ENCODE measurements around the gene AP1B1.

- TF ChIP-seq CTCF (conservative IDR thresholded peaks at IDR 0.05; ENCODE audit: low read depth, low read length) (no peak), USF2 (IDR thresholded peaks at IDR 0.05; ENCODE audit: low read depth, low read length) (no peak), RCOR1 (IDR thresholded peaks at IDR 0.05; ENCODE audit: insufficient replicate concordance, low read length) (no peak), FOS (IDR thresholded peaks at IDR 0.05; ENCODE audit: low read depth, low read length) (no peak), CEBPB (IDR thresholded peaks at IDR 0.05; ENCODE audit: low read depth, low read length) (no peak), RAD21 (IDR thresholded peaks at IDR 0.05; ENCODE audit: low read length) (no peak)
These were observed 1.9 kb upstream of the AP1B1 start for GRCh38 chr22:29390270-29390669.

All from IMR-90 (cell line).